Stomach (tissue), 9 donors: ENCODE measurements around the gene VEPH1. TPM values are rescaled to one million over a fixed set of nuclear protein-coding genes. Genes with fewer than 3 reads are reported as not detected.

Experiments
- DNase-seq, 2 donors: peaks; one replicate each; pipeline versions ENCODE4 v3.0.0 to v3.0.0-alpha.2; 2013 to 2019
- H3K27ac ChIP-seq, 5 donors: fragments of 200-600 bp in 4 of 5; sonication (generic) in 4 of 5; one replicate each; pipeline ENCODE4 v1.5.1; 2013 to 2019; ENCODE audit warnings: mild to moderate bottlenecking in 1 of 5, moderate library complexity in 1 of 5
- H3K27me3 ChIP-seq, 3 donors: fragments of 200-600 bp; sonication (generic); one replicate each; pipeline ENCODE4 v1.5.1; 2017 to 2019; ENCODE audit warnings: mixed run types in 1 of 3
- H3K36me3 ChIP-seq, 4 donors: fragments of 200-600 bp; sonication (generic); 1 replicate in 3 of 4; 2 replicates in 1 of 4; pipeline ENCODE4 v1.5.1; 2016 to 2019
- H3K4me1 ChIP-seq, 4 donors: fragments of 200-600 bp; sonication (generic); one replicate each; pipeline ENCODE4 v1.5.1; 2016 to 2019
- H3K4me3 ChIP-seq, 4 donors: fragments of 200-600 bp; sonication (generic) in 3 of 4; one replicate each; pipeline ENCODE4 v1.5.1; 2016 to 2019; ENCODE audit warnings: mild to moderate bottlenecking in 1 of 4
- H3K9me3 ChIP-seq, 4 donors: fragments of 200-600 bp; sonication (generic); one replicate each; pipeline ENCODE4 v1.5.1; 2016 to 2019
- CTCF ChIP-seq, 7 experiments: fragments of 450-650 bp in 4 of 7; fragments of 200-600 bp in 3 of 7; sonication (generic) in 3 of 7; IDR thresholded peaks; one replicate each; pipeline ENCODE4 v1.5.1; 2016 to 2019; ENCODE audit warnings: antibody characterized with exemption in 7 of 7, control low read depth in 2 of 7, mild to moderate bottlenecking in 1 of 7
- EP300 ChIP-seq: sonication (generic); formaldehyde crosslinking; IDR thresholded peaks from one replicate; pipeline ENCODE4 v1.6.1; 2017; ENCODE audit warnings: antibody characterized with exemption
- POLR2A ChIP-seq, 4 donors: fragments of 450-650 bp; IDR thresholded peaks; one replicate each; pipeline ENCODE4 v1.6.1; 2016; ENCODE audit warnings: antibody characterized with exemption in 4 of 4, control low read depth in 2 of 4, mild to moderate bottlenecking in 1 of 4, moderate library complexity in 1 of 4
- POLR2AphosphoS5 ChIP-seq, 3 donors: sonication (generic); formaldehyde crosslinking; IDR thresholded peaks; one replicate each; pipeline ENCODE4 v1.6.1; 2016; ENCODE audit warnings: antibody characterized with exemption in 3 of 3
- WGBS, 5 donors: extraction: QIAGEN DNeasy Blood & Tissue Kit in 3 of 5; methylation state at CpG; one replicate each; pipeline versions ENCODE4 v1.1.5 to v1.1.7; 2013 to 2018; 5-methylcytosine and 5-hydroxymethylcytosine counted together
- intact Hi-C: fragments of 100-400 bp; cut with DNase I; formaldehyde crosslinking; loops from one replicate; pipeline ENCODE4 v1.15.1; 2023; ENCODE audit warnings: low total_unique reads
- polyA plus RNA-seq, 3 donors: library from polyadenylated mRNA; stranded (reverse); fragments of 200-250 nt; gene quantifications; one replicate each; pipeline ENCODE4 v1.2.3, GENCODE V29; 2013
- total RNA-seq, 5 donors: library from RNA; depleted of rRNA; stranded (reverse); fragments of >200 nt; gene quantifications; one replicate each; pipeline versions ENCODE4 v1.1.0 to v1.2.3, GENCODE V29; 2014 to 2016
- donor health status: healthy with polysubstance abuse.
- donor health status: Bipolar disorder and iron deficiency.
- donor health status: healthy.

Gene VEPH1
- total and polyA plus RNA-seq, 8 donors = 0.58 to 9.4 (median 1.5) TPM; not detected in 1

DNA sequence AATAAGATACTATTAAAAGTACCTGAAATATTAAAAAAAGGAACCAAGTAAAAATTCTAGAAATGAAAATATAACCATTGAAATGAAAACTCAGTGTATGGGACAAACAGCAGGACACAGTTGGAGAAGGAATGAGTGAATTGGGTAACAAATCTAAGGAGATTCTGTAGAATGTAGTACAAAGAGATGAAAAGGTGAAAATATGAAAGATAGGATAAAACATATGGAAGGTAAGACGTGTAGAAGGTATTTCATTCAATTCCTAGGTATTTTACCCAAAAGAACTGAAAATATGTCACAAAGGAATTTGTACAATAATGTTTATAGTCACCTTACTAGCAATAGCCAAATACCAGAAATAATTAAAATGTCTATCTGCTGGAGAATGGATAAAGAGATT, 260.4 kb downstream of the VEPH1 start:
- intact Hi-C loops = no loop called here
- Histone ChIP-seq H3K27ac (no peak overlapping the region), H3K4me1 (peaks cover 0 to 17% (median 9%) of the 10 kb centered on the region in 4 donors), H3K36me3 (no peaks in the 10 kb centered on the region), H3K4me3 (no peak overlapping the region), H3K9me3 (no peaks in the 10 kb centered on the region), H3K27me3 (no peaks in the 10 kb centered on the region)
- DNase-seq = no peak
- 90 to 96% (median 93%) methylated on average over 1 of the region's 1 CpG for WGBS, 5 donors
- TF ChIP-seq POLR2A (IDR thresholded peaks at IDR 0.05) (no peak), CTCF (IDR thresholded peaks at IDR 0.05) (no peak), POLR2AphosphoS5 (IDR thresholded peaks at IDR 0.05) (no peak), EP300 (no peak)

GRCh38 chr3:157241599-157241998, 261.6 kb downstream of the VEPH1 start:
- H3K4me3 ChIP-seq = no peak overlapping the region
- H3K9me3 ChIP-seq = no peaks in the 10 kb centered on the region
- WGBS, 5 donors = 87 to 96% (median 93%) methylated on average over 4 of the region's 4 CpGs
- no peak for TF ChIP-seq POLR2A (IDR thresholded peaks at IDR 0.05)
- no peak for TF ChIP-seq EP300
- no peak for TF ChIP-seq POLR2AphosphoS5 (IDR thresholded peaks at IDR 0.05)
- no peak for TF ChIP-seq CTCF (IDR thresholded peaks at IDR 0.05)
- no peak overlapping the region for H3K27ac ChIP-seq
- intact Hi-C loops = no loop called here
- no peak for DNase-seq
- no peaks in the 10 kb centered on the region for H3K36me3 ChIP-seq
- peaks cover 0 to 18% (median 11%) of the 10 kb centered on the region in 4 donors for H3K4me1 ChIP-seq
- H3K27me3 ChIP-seq = no peaks in the 10 kb centered on the region

DNA sequence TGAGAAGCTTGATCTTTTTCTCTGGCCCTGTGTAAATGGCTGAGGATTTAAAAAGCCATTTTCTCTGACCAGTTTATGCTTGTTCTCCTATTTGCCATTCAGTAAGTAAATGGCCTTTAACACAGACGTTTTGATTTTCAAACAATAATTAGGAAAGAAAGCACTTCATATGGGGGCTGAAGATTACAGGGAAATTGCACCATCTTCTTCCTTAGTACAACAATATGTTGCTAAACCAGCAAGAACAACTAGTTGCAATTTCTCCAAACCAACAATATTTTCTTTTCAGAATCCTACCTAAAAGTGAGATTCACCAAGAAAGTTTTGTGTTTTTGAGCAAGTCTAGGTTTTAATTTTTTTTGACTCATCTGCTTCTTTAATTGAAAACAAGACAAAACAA, 262.8 kb downstream of the VEPH1 start:
- 29 to 45% (median 39%) methylated on average over 1 of the region's 1 CpG for WGBS, 5 donors
- intact Hi-C loops = no loop called here
- no peak overlapping the region for H3K4me3 ChIP-seq
- H3K4me1 ChIP-seq = peaks cover 0 to 18% (median 11%) of the 10 kb centered on the region in 4 donors
- DNase-seq = no peak
- H3K27ac ChIP-seq = no peak overlapping the region
- H3K9me3 ChIP-seq = no peaks in the 10 kb centered on the region
- TF ChIP-seq POLR2AphosphoS5 (IDR thresholded peaks at IDR 0.05) = no peak
- no peak for TF ChIP-seq EP300
- no peak for TF ChIP-seq CTCF (IDR thresholded peaks at IDR 0.05)
- no peak for TF ChIP-seq POLR2A (IDR thresholded peaks at IDR 0.05)
- no peaks in the 10 kb centered on the region for H3K36me3 ChIP-seq
- H3K27me3 ChIP-seq = no peaks in the 10 kb centered on the region

DNA sequence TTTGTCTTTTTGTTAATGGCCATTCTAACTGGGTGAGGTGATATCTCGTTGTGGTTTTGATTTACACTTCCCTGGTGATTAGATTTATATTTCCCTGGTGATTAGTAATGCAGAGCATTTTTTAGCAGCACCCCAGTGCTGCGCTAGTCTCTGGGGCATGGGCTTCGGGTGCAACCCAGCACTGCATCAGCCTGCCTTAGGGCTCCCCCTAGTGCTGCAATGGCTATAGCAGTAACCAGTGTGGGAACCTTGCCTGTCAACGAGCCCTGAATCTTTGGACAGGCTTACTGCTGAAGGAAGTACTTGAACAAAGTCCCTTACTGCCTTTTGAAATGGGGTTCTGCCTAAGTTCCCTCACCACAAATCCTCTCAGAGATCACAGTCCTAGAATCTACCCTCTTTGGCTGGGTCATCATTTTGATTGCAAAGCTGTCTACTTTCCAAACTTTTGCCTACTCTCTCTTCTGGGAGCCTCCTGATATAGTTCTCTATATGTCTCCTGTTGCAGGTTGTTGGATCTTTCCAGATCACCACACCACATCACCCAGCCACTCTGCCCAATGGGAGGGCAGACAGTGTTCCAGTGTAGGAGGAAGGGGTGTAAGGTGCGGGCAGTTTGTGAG, 264.0 kb downstream of the VEPH1 start:
- TF ChIP-seq POLR2A (IDR thresholded peaks at IDR 0.05) (no peak), EP300 (no peak), CTCF (IDR thresholded peaks at IDR 0.05) (peak in 5 of 7 experiments; percentile 17 to 60 (median 50))
- intact Hi-C loops = no loop called here
- H3K4me3 ChIP-seq = no peak overlapping the region
- H3K9me3 ChIP-seq = no peaks in the 10 kb centered on the region
- 28 to 33% (median 30%) methylated on average over 5 of the region's 5 CpGs for WGBS, 5 donors
- peak; percentile 69 to 86 for DNase-seq
- H3K36me3 ChIP-seq = no peaks in the 10 kb centered on the region
- H3K4me1 ChIP-seq = peaks cover 0 to 18% (median 11%) of the 10 kb centered on the region in 4 donors
- H3K27ac ChIP-seq = no peak overlapping the region
- H3K27me3 ChIP-seq = no peaks in the 10 kb centered on the region
